Measurements from ENCODE around the gene ATP13A1. TPM values are rescaled to one million over a fixed set of nuclear protein-coding genes. Genes with fewer than 3 reads are reported as not detected.
"Not testable (repeated sequence)": the region's sequence is repeated elsewhere in the genome, so short reads cannot be mapped to it uniquely, and the experiment has no call there.

The ATP13A1 gene
- total RNA-seq, 3 donors from 2014 or later: 101 to 108 (median 102) TPM

DNA sequence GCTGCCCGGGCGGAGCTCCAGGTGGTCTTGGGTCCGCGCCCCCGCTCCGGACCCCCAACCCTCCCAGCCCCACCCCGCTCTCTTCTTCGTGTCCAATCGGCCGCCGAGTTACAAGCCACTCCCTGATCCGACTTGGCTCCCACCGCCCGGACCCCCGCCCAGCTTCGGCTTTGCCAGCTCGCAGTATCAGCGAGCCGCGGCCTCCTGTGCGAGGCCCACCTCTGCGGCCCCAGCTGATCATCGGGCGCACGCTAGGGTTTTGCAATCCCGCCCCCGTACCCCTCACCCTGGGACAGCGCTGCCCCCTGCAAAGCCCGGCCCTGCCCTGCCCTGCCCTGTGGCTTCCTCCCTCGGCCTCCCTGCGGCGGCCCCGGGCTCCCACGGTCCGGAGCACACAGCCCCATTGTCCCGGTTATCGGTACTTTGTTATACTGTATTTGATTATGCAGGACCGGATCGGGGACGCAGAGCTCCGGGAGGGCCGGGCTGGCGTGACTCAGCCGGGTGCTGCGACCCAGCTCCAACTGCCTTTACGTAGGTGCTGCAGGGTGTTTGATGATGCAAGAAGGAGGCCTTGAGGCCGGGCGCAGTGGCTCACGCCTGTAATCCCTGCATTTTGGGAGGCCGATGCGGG is 34.9 kb downstream of the ATP13A1 start:
- Mint-ChIP-seq H3K36me3 (ENCODE audit: insufficient read depth) (peaks cover 9% of the 10 kb centered on the region), H3K4me1 (ENCODE audit: low read depth) (peaks cover 23% of the 10 kb centered on the region), H3K9me3 (no peaks in the 10 kb centered on the region), H3K27me3 (ENCODE audit: low read depth) (no peaks in the 10 kb centered on the region), H3K4me3 (peak overlapping the region; percentile 74)
- peak; percentile 60 for DNase-seq
- ATAC-seq: peak; percentile 35 to 53

DNA sequence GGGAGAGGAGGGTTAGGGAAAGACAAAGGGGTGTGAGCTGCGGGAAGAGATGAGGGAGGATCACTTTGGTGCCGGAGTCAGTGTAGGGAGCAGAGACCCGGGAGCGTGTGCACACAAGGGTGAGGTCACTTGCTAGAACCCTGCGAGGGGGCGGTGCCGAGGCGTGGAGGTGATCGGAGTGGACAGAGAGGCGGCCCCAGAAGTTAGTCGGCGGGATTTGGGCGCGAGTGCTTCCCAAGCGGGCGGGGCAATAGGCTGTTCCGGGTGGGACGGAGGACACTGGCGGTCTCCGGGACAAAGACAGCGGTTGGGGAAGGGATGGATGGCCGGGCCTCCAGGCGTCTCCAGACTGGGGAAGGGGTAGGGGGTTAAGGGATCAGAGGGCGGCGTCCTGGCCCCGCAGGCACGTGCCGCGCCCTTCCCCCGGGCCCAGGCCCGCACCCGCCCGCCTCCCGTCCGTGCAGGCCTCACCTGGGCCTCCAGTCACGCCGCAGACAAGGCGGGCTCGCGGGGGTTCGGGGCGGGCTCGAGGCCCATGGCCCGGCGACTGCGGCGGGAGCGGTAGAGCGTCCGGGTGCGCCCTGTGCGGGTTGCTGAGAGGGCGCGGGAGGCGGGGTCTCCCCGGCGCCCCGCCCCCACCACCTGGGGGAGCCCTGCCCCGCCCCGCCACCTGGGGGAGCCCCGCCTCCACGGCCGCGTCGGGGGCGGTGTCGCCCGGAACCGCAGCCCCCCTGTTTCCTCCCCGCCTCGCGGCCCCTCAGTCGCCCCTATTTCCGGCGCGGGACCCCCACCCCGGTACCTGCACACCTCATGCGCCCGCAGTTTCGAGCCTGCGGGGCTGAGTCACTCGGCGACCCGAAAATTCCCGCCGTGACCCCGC is 35.6 kb downstream of the ATP13A1 start, which contains the start of gene LPAR2:
Gene LPAR2, minus strand, starts transcription at position 600 of the 880 bp plus-strand sequence. CDS start 945 bp downstream, outside the sequence.
- DNase-seq: peak; percentile 78
- Mint-ChIP-seq H3K27me3 (ENCODE audit: low read depth) (no peaks in the 10 kb centered on the region), H3K36me3 (ENCODE audit: insufficient read depth) (peaks cover 4% of the 10 kb centered on the region), H3K9me3 (no peaks in the 10 kb centered on the region), H3K4me3 (peak within 1 kb of the TSS; percentile 91), H3K4me1 (ENCODE audit: low read depth) (peaks cover 21% of the 10 kb centered on the region)
- ATAC-seq: peak; percentile 74 to 76

DNA sequence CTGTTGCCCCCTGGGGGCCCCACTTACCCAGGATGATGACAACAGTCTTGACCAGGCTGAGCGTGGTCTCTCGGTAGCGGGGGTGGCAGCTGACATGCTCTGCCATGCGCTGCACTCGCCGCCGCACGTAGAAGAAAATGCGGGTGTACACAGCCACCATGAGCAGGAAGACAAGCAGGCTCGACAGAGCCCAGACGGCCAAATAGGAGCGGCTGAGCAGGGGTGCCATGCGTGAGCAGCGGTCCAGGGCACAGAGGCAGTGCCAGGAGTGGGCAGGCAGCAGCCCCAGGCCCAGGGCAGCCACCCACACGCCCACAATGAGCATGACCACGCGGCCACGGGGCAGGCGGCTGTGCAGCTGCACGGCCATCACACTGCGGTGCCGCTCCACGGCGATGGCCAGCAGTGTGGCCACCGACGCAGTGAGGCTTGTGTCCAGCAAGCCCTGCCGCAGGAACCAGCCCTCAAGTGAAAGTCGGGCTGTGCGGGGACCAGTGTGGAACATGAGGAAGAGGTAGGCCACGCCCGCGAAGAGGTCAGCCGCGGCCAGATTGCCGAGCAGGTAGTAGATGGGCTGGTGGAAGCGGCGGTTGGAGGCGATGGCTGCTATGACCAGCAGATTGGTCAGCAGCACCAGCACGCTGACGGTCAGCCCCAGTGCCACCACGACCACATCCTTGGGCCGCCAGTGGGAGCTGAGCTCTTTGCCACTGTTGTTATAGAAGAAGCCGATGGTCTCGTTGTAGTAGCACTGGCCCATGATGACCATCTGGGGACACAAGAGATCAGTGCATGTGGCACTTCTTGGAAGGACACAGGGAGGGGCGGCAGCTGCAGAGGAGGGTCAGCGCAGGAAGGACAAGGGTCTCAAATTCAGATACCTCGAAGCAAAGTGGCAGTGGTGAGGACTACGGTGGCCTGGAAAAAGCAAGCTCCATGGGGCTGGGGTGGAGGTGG is 36.7 kb downstream of the ATP13A1 start:
- H3K36me3 Mint-ChIP-seq (ENCODE audit: insufficient read depth): peaks cover 4% of the 10 kb centered on the region
- H3K4me1 Mint-ChIP-seq (ENCODE audit: low read depth): peaks cover 21% of the 10 kb centered on the region
- H3K27me3 Mint-ChIP-seq (ENCODE audit: low read depth): no peaks in the 10 kb centered on the region
- ATAC-seq: no peak
- no peak for DNase-seq
- no peaks in the 10 kb centered on the region for H3K9me3 Mint-ChIP-seq
- H3K4me3 Mint-ChIP-seq: peak overlapping the region; percentile 91

DNA sequence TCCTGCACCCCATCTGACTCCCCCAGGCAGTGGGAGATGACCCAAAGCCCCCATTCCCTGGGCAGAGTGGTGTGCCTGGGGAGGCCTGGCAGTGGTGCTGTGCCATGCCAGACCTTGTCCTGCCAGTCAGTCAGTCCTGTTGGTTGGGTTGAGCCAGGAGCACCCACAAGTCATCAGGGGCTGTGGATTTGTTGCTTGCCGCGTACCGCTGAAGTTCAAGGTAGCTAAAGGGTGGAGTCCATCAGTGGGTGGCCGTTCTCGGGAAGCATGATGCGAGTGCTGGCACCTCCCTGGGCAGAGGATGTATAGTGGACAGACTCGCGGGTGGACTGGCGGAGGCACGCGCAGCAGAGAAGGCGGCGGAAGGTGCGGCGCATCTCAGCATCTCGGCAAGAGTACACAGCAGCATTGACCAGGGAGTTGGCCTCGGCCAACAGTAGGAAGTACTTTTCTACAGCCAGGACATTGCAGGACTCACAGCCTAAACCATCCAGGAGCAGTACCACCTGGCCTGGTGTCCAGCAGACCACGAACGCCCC is 39.4 kb downstream of the ATP13A1 start:
- no peak overlapping the region for H3K4me3 Mint-ChIP-seq
- H3K9me3 Mint-ChIP-seq: no peaks in the 10 kb centered on the region
- H3K36me3 Mint-ChIP-seq (ENCODE audit: insufficient read depth): peaks cover 2% of the 10 kb centered on the region
- peaks cover 25% of the 10 kb centered on the region for H3K4me1 Mint-ChIP-seq (ENCODE audit: low read depth)
- H3K27me3 Mint-ChIP-seq (ENCODE audit: low read depth): no peaks in the 10 kb centered on the region
- ATAC-seq (no peak), DNase-seq (no peak)

DNA sequence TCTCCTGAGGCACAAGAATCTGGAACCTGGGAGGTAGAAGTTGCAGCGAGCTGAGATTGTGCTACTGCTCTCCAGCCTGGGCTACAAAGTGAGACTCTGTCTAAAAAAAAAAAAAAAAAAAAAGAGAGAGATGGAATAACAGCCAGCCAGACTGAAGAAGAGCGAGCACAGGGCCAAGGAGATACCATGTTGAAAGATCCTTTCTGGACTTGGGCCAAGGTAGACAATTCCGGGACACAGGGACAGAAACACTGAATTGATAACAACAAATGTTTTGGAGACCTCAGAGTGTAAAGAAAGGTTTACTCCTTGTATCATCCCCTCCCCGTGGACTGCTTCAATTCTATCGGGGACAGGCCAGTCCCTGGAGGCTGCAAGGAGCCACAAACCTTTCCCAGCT is 40.1 kb downstream of the ATP13A1 start:
- H3K4me3 Mint-ChIP-seq: no peak overlapping the region

DNA sequence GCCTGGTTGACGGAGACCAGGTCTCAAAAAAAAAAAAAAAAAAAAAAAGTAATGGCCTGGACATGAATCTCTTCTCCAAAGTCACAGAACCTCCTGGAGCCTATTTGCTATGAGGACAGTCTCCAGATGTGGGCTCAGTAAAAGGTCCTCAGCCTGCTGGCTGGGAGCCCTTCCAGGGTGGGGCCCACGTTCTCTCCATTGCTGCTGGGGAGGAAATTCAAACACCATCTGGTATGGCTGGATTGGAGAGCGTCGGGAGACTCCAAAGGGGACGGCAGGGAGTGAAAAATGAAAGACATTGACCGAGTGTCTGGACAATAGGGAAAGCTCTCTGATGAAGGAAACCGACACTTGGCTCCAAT is 43.6 kb downstream of the ATP13A1 start:
- no peaks in the 10 kb centered on the region for H3K36me3 Mint-ChIP-seq (ENCODE audit: insufficient read depth)
- no peak overlapping the region for H3K4me3 Mint-ChIP-seq
- no peaks in the 10 kb centered on the region for H3K9me3 Mint-ChIP-seq
- no peaks in the 10 kb centered on the region for H3K27me3 Mint-ChIP-seq (ENCODE audit: low read depth)
- no peak for ATAC-seq
- DNase-seq: no peak
- H3K4me1 Mint-ChIP-seq (ENCODE audit: low read depth): peaks cover 37% of the 10 kb centered on the region

More for the DNA sequence above, 40.1 kb downstream of the ATP13A1 start:
- H3K9me3 Mint-ChIP-seq: no peaks in the 10 kb centered on the region
- H3K27me3 Mint-ChIP-seq (ENCODE audit: low read depth): no peaks in the 10 kb centered on the region
- H3K4me1 Mint-ChIP-seq (ENCODE audit: low read depth): peaks cover 27% of the 10 kb centered on the region
- ATAC-seq (no peak), DNase-seq (no peak)
- peaks cover 2% of the 10 kb centered on the region for H3K36me3 Mint-ChIP-seq (ENCODE audit: insufficient read depth)

DNA sequence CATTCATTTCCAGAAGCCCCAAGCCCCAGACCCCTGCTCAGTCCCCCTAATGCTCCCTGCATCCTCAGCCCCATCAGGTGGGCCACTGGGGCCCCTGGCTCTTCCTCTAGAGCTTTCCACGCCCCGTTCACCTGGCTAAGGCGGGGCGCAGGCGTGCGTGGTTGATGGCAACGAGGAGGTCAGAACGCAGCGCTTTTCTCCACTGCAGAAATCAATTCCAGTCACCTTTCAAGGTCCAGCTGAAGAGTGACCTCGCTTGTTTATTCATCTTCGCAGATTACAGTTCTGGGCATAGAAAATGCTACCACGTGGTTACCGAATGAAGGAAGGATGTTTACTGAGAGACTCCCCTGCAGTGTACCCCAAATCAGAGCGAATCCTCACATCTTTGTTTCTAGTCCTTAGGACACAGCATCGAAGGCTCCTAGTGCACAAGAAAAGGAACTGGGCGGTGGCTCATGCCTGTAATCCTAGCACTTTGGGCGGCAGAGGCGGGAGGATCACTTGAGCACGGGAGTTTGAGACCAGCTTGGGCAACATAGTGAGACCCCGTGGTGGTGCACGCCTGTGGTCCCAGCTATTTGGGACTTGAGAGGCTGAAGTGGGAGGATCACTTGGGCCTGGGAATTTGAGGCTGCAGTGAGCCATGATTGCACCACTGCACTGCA is 44.2 kb downstream of the ATP13A1 start:
- no peaks in the 10 kb centered on the region for H3K27me3 Mint-ChIP-seq (ENCODE audit: low read depth)
- H3K4me1 Mint-ChIP-seq (ENCODE audit: low read depth): peaks cover 40% of the 10 kb centered on the region
- H3K36me3 Mint-ChIP-seq (ENCODE audit: insufficient read depth): no peaks in the 10 kb centered on the region
- H3K4me3 Mint-ChIP-seq: peak overlapping the region; percentile 83
- H3K9me3 Mint-ChIP-seq: no peaks in the 10 kb centered on the region
- ATAC-seq: no peak
- no peak for DNase-seq

DNA sequence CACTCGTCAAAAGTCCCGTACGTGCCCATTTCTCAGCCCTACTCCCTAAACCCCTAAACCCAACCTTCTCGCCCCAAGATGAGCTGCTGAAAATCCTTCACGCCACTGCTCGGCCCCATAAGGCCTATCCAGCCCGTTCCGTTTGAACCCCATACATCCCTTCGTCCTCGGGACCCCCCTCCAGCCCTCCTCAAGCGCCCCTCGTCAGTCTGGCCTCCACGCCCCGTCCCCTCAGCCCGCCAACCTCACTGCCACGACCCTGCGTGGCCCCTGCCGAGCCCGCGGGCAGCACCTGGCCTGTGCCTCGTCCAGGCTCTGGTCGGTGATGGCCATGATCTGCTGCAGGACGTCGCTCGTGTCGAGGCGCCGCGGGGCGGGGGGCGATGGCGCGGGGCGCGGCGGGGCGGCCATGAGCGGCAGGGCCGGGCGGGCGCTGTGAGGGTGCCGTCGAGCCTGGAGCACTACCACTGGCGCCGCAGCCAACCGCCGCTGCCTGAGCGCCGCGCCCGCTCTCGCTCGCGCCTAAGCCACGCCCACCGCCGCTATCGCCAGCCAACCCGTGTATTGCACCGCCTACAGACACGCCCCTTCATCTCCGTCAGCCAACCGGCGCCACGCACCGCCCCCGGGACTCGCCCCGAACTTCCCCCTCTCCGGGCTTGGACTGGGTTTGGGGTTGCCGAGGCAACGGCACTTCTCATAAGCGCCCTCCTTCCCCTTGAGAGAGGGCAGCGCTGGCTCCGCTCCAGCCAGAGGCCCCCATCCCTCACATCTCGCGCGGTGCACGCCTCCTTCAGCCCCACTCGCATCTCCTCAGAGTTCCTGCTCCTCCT is 45.0 kb downstream of the ATP13A1 start, which contains the start of gene PBX4:
Gene PBX4, minus strand, starts transcription at position 469 of the 833 bp plus-strand sequence. Its CDS starts 58 bp downstream, at position 411.
- Mint-ChIP-seq H3K4me3 (peak within 1 kb of the TSS; percentile 83), H3K9me3 (no peaks in the 10 kb centered on the region), H3K27me3 (ENCODE audit: low read depth) (no peaks in the 10 kb centered on the region), H3K4me1 (ENCODE audit: low read depth) (peaks cover 48% of the 10 kb centered on the region), H3K36me3 (ENCODE audit: insufficient read depth) (peaks cover 4% of the 10 kb centered on the region)
- peak; percentile 99 for DNase-seq
- ATAC-seq: peak; percentile 96

DNA sequence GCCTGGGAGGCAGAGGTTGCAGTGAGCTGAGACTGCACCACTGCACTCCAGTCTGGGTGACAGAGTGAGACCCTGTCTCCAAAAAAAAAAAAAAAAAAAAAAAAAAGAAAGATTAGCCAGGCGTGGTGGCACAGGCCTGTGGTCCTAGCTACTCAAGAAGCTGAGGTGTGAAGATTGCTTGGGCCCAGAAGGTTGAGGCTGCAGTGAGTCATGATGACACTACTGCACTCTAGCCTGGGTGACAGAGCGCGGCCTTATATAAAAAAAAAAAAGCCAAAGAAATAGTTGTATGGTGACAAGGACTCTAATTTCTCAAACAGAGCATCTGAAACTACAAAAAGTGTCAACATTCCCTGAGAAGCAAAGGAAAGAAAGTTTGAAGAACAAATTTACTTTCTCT is 48.4 kb downstream of the ATP13A1 start:
- ATAC-seq (peak; percentile 28 to 36), DNase-seq (no peak)
- H3K4me3 Mint-ChIP-seq: peak overlapping the region; percentile 71
- peaks cover 7% of the 10 kb centered on the region for H3K36me3 Mint-ChIP-seq (ENCODE audit: insufficient read depth)
- no peaks in the 10 kb centered on the region for H3K9me3 Mint-ChIP-seq
- no peaks in the 10 kb centered on the region for H3K27me3 Mint-ChIP-seq (ENCODE audit: low read depth)
- H3K4me1 Mint-ChIP-seq (ENCODE audit: low read depth): peaks cover 59% of the 10 kb centered on the region

DNA sequence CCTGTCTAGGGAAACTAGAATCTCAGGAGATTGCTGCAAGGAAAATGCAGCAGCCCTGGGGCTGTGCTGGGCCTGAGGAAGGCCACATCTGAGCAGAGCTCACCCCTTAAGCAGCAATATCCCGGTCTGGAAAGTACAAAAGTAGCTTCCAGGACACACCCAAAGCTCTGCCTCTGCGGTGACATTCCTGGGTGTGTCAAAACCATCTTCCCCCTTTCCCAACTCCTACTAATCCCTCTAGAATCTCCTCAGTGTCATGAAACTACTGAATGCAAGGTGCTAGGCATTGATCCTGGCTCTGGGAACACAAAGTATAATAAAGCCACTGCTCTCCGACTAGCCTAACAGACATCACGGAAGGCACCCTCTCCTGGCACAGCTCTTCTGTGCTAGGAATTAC is 50.0 kb downstream of the ATP13A1 start:
- peaks cover 58% of the 10 kb centered on the region for H3K4me1 Mint-ChIP-seq (ENCODE audit: low read depth)
- H3K27me3 Mint-ChIP-seq (ENCODE audit: low read depth): no peaks in the 10 kb centered on the region
- H3K36me3 Mint-ChIP-seq (ENCODE audit: insufficient read depth): peaks cover 12% of the 10 kb centered on the region
- DNase-seq (no peak), ATAC-seq (no peak)
- no peak overlapping the region for H3K4me3 Mint-ChIP-seq
- H3K9me3 Mint-ChIP-seq: no peaks in the 10 kb centered on the region

DNA sequence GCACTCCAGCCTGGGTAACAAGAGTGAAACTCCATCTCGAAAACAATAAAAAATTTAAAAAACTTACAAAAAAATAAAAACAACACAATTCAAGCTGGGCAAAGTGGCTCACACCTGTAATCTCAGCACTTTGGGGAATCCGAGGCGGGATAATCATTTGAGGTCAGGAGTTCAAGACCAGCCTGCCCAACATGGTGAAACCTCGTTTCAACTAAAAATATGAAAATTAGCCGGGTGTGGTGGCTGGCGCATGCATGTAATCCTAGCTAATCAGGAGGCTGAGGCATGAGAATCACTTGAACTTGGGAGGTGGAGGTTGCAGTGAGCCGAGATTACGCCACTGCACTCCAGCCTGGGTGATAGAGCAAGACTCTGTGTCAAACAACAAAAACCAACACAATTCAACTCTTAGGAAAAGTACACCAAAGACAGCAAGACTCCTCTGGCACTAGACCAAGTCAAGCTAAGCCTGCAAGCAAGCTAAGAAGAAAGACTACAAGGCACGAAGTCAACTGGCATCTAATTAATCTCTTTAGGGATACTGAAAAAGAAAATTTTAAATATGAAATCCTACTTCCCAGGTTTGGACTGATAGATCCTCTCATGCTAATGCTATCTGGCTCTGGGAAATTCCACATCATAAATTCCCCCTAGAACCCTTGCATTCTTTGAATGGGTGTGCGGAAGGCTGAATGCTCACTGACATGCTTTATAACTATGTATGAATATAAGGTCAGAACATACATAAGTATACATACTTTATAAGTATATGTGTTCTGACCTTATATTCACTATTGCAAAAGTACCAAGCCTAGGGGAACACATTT is 52.9 kb downstream of the ATP13A1 start:
- H3K4me1 Mint-ChIP-seq (ENCODE audit: low read depth): peaks cover 53% of the 10 kb centered on the region
- peaks cover 19% of the 10 kb centered on the region for H3K36me3 Mint-ChIP-seq (ENCODE audit: insufficient read depth)
- no peaks in the 10 kb centered on the region for H3K9me3 Mint-ChIP-seq
- no peak for ATAC-seq
- H3K4me3 Mint-ChIP-seq: no peak overlapping the region
- DNase-seq: no peak
- H3K27me3 Mint-ChIP-seq (ENCODE audit: low read depth): no peaks in the 10 kb centered on the region

DNA sequence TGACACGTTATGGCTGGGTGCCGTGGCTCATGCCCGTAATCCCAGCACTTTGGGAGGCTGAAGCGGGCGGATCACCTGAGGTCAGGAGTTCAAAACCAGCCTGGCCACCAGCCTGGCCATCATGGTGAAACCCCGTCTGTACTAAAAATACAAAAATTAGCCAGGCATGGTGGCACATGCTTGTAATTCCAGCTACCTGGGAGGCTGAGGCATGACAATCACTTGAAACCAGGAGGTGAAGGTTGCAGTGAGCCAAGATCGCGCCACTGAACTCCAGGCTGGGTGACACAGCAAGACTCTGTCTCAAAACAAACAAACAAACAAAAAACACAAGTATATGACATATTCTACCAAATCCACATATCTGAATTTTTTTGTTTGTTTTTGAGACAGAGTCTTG is 56.8 kb downstream of the ATP13A1 start:
- Mint-ChIP-seq H3K4me1 (ENCODE audit: low read depth) (peaks cover 51% of the 10 kb centered on the region), H3K36me3 (ENCODE audit: insufficient read depth) (peaks cover 12% of the 10 kb centered on the region)
- not testable (repeated sequence) for H3K4me3 Mint-ChIP-seq; H3K27me3 Mint-ChIP-seq (ENCODE audit: low read depth); DNase-seq; ATAC-seq; H3K9me3 Mint-ChIP-seq
